ENCODE measurements around the gene ALPK3. TPM values are rescaled to one million over a fixed set of nuclear protein-coding genes. Genes with fewer than 3 reads are reported as not detected.
A peak's percentile ranks its signal among the peaks of the same experiment; 100 is the strongest.

ALPK3 gene
- total and polyA plus RNA-seq, 2 donors from 2014 or later = 3.1 to 20.2 TPM

DNA sequence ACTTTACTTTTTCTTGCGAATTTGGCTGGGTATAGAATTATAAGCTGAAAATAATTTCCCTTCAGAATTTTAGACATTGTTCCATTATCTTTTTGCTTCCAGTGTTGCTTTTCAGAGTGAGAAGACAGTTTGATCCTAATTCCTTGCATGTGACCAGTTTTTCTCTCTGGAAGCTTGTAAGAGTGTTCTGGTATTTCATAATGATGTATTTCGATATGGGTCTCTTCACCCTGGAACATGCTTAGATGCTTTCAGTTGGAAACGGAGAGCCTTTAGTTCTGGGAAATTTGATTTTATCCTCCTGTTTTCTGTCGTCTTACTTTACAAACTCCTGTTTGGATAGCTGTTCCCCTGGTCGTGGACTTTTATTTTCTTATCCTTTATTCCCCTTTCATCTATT lies 13.9 kb downstream of the ALPK3 start:
- no peak overlapping the region for H3K27ac ChIP-seq (ENCODE audit: low read depth in 2 of 2, low read length in 2 of 2)
- no peak overlapping the region for H3K9ac ChIP-seq (ENCODE audit: low read length in 3 of 3)
- intact Hi-C loops (cut with DNase I) = no loop called here
- H3K36me3 ChIP-seq (ENCODE audit: control insufficient read depth in 2 of 3, insufficient read depth in 3 of 3, low read length in 3 of 3) = peaks cover 0 to 6% (median 0%) of the 10 kb centered on the region in 3 donors
- H3K4me1 ChIP-seq (ENCODE audit: control insufficient read depth in 2 of 3, insufficient read depth in 2 of 3, low read depth in 1 of 3, low read length in 3 of 3) = peaks cover 0 to 12% (median 5%) of the 10 kb centered on the region in 3 donors
- TF ChIP-seq, protein P1, sequence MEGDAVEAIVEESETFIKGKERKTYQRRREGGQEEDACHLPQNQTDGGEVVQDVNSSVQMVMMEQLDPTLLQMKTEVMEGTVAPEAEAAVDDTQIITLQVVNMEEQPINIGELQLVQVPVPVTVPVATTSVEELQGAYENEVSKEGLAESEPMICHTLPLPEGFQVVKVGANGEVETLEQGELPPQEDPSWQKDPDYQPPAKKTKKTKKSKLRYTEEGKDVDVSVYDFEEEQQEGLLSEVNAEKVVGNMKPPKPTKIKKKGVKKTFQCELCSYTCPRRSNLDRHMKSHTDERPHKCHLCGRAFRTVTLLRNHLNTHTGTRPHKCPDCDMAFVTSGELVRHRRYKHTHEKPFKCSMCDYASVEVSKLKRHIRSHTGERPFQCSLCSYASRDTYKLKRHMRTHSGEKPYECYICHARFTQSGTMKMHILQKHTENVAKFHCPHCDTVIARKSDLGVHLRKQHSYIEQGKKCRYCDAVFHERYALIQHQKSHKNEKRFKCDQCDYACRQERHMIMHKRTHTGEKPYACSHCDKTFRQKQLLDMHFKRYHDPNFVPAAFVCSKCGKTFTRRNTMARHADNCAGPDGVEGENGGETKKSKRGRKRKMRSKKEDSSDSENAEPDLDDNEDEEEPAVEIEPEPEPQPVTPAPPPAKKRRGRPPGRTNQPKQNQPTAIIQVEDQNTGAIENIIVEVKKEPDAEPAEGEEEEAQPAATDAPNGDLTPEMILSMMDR (IDR thresholded peaks at IDR 0.05; ENCODE audit: borderline replicate concordance, extremely low read depth, insufficient read depth) = no peak
- FAIRE-seq (no peak), DNase-seq (peak in 2 of 5 donors; percentile 25 to 43)
- H3K4me3 ChIP-seq (ENCODE audit: low read length in 3 of 3) = no peak overlapping the region
- no peaks in the 10 kb centered on the region for H3K27me3 ChIP-seq (ENCODE audit: control insufficient read depth, insufficient read depth, low read length)
- no peaks in the 10 kb centered on the region for H3K9me3 ChIP-seq (ENCODE audit: control insufficient read depth in 2 of 3, insufficient read depth in 1 of 3, low read length in 3 of 3)

DNA sequence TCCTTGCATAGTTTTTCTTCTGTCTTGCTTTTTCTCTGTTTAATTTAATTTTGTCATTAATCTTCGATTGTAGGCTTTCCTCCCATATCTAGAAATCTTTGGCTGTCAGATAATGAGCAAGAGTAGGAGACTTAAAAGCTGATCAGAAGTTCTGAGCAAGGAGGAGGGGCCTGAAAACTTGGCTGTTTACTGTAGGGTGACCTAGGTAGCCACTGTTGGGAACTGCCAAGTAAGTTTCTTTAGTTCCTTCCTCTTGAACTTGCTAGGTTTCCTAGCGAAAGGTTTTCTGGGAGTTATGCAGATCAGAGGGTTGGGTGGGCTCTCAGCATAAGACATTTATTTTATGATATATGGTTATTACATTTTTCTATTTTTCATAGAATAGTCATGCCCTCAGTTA lies 14.5 kb downstream of the ALPK3 start:
- H3K9ac ChIP-seq (ENCODE audit: low read length in 3 of 3) = no peak overlapping the region
- H3K27ac ChIP-seq (ENCODE audit: low read depth in 2 of 2, low read length in 2 of 2) = no peak overlapping the region
- intact Hi-C loops (cut with DNase I) = no loop called here
- peaks cover 0 to 6% (median 0%) of the 10 kb centered on the region in 3 donors for H3K36me3 ChIP-seq (ENCODE audit: control insufficient read depth in 2 of 3, insufficient read depth in 3 of 3, low read length in 3 of 3)
- H3K9me3 ChIP-seq (ENCODE audit: control insufficient read depth in 2 of 3, insufficient read depth in 1 of 3, low read length in 3 of 3) = no peaks in the 10 kb centered on the region
- no peak for FAIRE-seq
- TF ChIP-seq, protein P1 (IDR thresholded peaks at IDR 0.05; ENCODE audit: borderline replicate concordance, extremely low read depth, insufficient read depth) = no peak
- no peaks in the 10 kb centered on the region for H3K27me3 ChIP-seq (ENCODE audit: control insufficient read depth, insufficient read depth, low read length)
- peak in 2 of 5 donors; percentile 23 to 44 for DNase-seq
- H3K4me3 ChIP-seq (ENCODE audit: low read length in 3 of 3) = no peak overlapping the region
- H3K4me1 ChIP-seq (ENCODE audit: control insufficient read depth in 2 of 3, insufficient read depth in 2 of 3, low read depth in 1 of 3, low read length in 3 of 3) = peaks cover 0 to 8% (median 5%) of the 10 kb centered on the region in 3 donors

DNA sequence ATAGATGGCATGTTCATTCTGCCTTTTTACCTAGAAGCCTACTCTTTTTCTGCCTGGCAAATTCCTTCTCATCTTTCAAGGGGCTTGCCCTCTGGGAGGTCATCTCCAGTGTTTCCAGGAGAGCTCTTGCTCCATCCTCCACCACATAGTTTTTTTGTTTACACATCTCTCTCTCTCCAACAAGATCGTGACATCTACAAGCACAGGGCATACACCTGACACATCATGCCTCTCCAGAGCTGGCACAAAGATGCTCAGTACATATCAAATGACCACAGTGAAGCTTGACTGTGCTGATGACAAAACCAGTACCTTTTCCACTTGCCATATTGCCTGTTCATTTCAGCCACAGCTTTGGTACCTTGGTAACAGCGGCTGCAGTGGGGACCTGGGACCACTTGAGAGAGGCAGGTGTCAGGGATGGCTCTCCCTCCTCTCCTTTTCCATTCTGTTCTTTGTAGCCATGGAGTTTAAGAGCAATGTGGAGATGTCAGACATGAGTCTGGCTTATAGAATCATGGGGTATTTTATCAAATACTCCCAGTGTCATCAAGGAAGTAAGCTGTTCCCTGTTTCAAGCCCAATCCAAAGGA lies 15.4 kb downstream of the ALPK3 start:
- DNase-seq (peak in 2 of 5 donors; percentile 51 to 52), FAIRE-seq (no peak)
- TF ChIP-seq, protein P1 (IDR thresholded peaks at IDR 0.05; ENCODE audit: borderline replicate concordance, extremely low read depth, insufficient read depth) = no peak
- peaks cover 0 to 5% (median 0%) of the 10 kb centered on the region in 3 donors for H3K36me3 ChIP-seq (ENCODE audit: control insufficient read depth in 2 of 3, insufficient read depth in 3 of 3, low read length in 3 of 3)
- no peak overlapping the region for H3K9ac ChIP-seq (ENCODE audit: low read length in 3 of 3)
- peaks cover 0 to 8% (median 5%) of the 10 kb centered on the region in 3 donors for H3K4me1 ChIP-seq (ENCODE audit: control insufficient read depth in 2 of 3, insufficient read depth in 2 of 3, low read depth in 1 of 3, low read length in 3 of 3)
- no peak overlapping the region for H3K27ac ChIP-seq (ENCODE audit: low read depth in 2 of 2, low read length in 2 of 2)
- H3K27me3 ChIP-seq (ENCODE audit: control insufficient read depth, insufficient read depth, low read length) = no peaks in the 10 kb centered on the region
- no peaks in the 10 kb centered on the region for H3K9me3 ChIP-seq (ENCODE audit: control insufficient read depth in 2 of 3, insufficient read depth in 1 of 3, low read length in 3 of 3)
- intact Hi-C loops (cut with DNase I) = no loop called here
- no peak overlapping the region for H3K4me3 ChIP-seq (ENCODE audit: low read length in 3 of 3)
